ENCODE results near the gene WASHC2A.
"Not testable (repeated sequence)": the region's sequence is repeated elsewhere in the genome, so short reads cannot be mapped to it uniquely, and the experiment has no call there.

DNA sequence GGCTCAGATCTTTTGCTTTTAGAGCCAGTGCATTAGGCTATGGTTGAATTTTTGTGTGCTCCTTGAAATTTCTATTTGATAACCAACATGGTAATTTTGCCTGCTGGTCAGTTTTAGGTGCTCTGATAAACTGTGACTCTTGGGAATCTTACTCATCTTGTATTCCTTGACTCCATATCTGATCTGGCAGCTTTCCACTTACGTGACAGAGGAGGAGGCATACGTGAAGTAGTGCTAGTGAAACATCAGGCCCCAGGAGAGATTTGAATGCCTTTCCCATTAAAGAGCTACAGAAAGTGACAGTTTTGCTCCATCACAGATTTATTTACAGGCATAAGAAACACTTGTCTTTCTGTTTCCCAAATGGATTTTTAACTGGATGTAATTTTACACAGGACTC is 59.0 kb downstream of the WASHC2A start:
- TF ChIP-seq, protein P1, sequence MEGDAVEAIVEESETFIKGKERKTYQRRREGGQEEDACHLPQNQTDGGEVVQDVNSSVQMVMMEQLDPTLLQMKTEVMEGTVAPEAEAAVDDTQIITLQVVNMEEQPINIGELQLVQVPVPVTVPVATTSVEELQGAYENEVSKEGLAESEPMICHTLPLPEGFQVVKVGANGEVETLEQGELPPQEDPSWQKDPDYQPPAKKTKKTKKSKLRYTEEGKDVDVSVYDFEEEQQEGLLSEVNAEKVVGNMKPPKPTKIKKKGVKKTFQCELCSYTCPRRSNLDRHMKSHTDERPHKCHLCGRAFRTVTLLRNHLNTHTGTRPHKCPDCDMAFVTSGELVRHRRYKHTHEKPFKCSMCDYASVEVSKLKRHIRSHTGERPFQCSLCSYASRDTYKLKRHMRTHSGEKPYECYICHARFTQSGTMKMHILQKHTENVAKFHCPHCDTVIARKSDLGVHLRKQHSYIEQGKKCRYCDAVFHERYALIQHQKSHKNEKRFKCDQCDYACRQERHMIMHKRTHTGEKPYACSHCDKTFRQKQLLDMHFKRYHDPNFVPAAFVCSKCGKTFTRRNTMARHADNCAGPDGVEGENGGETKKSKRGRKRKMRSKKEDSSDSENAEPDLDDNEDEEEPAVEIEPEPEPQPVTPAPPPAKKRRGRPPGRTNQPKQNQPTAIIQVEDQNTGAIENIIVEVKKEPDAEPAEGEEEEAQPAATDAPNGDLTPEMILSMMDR (IDR thresholded peaks at IDR 0.05; ENCODE audit: low read depth, low read length), result not testable (repeated sequence)
- not testable (repeated sequence) for TF ChIP-seq POLR2A (IDR thresholded peaks at IDR 0.05; ENCODE audit: extremely low read depth, insufficient read length); MYC (IDR thresholded peaks at IDR 0.05; ENCODE audit: low read depth, low read length)
